CMK (cell line): ENCODE measurements around the gene DNPH1.

Source experiments
- DNase-seq: peaks from one replicate; pipeline ENCODE4 v3.0.0-alpha.2; 2010; ENCODE audit warnings: low read depth

The DNPH1 gene

DNA sequence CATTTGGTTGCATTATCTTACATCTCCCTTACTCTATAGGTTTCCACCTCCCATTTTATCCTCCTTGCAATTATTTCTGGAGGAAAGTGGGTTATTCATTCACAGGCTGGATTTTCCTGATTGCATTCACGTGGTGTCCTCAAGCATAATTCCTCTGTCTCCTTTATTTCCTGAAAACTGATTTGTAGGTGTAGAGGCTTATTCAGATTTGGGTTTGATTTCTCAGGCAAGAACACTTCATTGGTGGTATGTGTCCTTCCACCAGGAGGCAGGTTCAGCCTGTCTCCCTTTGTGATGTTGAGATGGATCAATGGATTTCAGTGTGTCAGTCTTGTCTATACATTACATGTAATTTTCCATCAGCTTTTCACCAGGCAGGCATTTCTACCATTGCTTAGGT, 17.3 kb downstream of the DNPH1 start:
- no peak for DNase-seq

DNA sequence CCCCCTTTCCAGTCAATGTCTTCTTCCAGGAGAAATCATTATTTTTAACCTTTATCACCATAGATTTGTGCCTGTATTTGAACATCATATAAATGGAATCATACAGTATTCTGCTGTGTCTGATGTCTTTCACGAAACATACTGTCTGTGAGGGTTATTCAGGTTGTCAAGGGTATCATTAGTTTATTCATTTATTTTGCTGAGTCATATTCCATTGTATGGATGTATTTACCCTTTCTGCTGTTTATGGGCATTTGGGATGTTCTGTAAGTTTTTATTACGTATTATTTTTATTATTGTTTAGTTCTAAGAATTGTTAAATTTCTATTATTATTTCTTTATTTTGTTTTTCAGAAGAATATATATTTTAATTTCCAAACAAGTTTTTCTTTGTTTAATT, 22.0 kb downstream of the DNPH1 start:
- no peak for DNase-seq

DNA sequence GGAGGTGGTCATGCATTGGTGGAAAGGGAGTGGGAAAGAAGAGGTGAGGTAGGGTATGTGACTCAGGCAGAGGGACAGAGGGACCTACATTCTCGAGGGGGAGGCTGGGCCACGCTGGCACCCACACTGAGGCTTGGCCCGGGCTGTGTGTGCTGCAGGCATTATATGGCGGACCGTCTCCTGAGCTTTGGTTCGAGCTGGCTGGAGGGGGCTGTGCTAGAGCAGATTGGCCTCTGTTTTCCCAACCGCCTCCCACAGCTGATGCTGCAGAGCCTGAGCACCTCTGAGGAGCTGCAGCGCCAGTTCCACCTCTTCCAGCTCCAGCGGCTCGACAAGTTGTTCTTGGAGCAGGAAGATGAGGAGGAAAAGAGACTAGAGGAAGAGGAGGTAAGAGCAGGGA, 23.4 kb downstream of the DNPH1 start:
- DNase-seq, result no peak

DNA sequence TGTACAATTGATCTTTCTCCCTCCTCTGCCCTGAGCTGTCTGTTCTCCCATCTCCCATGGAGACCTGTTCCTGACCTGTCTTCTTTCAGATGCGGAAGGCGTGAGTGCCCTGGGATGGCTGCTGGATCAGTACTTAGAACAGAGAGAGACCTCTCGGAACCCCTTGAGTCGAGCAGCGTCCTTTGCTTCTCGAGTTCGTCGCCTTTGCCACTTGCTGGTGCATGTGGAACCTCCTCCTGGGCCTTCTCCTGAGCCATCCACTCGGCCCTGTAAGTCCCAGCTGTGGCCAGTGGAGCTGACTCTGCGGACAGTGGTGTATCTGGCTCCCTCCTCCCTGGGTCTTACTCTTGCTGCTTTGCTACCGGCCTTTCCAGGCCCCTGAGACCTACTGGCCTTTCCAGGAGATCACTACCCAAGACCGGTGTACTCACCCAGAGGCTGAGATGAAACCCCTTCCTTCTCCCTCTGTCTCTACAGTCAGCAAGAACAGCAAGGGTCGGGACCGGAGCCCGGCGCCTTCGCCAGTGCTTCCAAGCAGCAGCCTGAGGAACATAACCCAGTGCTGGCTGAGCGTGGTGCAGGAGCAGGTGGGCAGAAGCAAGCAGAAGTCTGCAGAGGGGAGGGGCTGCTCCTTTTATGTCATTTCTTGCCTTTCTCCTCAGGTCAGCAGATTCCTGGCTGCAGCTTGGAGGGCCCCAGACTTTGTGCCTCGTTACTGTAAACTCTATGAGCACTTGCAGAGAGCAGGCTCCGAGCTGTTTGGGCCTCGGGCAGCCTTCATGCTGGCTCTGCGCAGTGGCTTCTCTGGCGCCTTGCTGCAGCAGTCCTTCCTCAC, 24.8 kb downstream of the DNPH1 start:
- DNase-seq, result no peak

DNA sequence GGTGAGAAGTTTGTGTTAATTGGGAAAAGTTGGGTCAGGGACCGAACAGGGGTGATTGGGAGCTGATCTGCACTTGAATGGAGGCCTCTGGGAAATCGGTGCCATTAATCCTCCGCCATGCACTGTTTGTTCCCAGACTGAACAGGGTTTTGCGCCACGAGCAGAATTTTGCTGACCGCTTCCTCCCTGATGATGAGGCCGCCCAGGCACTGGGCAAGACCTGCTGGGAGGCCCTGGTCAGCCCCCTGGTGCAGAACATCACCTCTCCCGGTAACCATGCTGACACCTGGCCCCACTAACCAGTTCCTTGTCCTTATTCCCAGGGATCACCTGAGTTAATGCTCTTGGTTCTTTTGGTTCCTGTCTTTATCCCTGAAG, 25.6 kb downstream of the DNPH1 start:
- DNase-seq, result no peak

DNA sequence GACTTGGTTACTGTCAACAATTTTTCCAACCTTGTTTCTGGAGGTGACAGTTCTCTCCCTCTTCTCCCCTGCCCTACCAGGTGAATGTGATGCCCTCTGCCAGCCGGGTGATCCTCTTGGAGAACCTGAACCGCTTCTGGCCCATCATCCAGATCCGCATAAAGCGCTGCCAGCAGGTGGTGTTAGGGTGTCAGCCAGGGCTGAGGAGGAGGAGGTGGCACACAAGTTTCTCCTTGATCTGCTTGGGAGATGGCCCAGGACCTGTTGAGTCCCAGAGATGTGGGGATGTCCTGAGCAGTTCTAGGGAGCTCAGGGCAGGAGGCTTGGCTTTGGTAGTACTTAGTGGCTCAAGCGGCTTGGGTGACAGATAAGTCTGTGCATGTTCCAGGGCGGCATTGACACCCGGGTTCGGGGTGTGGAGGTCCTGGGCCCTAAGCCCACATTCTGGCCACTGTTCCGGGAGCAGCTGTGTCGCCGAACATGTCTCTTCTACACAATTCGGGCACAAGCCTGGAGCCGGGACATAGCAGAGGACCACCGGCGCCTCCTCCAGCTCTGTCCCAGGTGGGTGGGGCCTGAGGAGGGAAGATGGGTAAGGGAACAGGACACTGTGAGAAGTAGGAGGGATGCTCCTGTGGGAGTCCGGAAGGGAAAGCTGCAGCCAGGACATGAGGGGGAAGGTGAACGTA, 26.1 kb downstream of the DNPH1 start:
- DNase-seq, result no peak

DNA sequence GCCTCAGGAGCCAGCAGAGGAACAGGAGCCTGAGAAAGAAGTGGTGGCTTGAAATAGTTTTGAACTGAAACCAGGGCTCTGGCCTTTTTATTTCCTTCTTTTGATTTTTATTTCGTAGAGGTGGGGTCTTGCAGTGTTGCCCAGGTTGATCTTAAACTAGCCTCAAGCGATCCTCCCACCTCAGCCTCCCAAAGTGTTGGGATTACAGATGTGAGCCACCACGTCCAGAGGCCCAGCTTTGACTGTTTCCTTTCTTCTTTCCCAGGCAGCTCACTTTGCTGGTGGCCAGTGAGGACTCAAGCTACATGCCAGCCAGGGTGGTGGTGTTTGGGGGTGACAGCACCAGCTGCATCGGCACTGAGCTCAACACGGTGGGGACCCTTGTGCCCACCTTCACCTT, 26.8 kb downstream of the DNPH1 start:
- DNase-seq, result no peak

DNA sequence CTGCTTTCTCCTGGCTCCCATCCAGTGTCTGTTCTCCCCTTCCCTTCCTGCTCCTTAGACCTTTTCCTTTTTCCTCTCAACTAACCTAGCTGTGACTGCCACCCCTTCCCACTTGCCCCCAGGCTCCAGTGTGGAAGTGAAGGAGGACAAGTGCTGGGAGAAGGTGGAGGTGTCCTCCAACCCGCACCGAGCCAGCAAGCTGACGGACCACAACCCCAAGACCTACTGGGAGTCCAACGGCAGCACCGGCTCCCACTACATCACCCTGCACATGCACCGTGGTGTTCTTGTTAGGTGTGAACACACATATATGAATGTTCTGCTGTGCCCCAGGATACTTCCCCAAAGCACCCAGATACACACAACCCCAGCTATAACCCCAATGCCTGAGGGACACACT, 28.7 kb downstream of the DNPH1 start:
- no peak for DNase-seq

DNA sequence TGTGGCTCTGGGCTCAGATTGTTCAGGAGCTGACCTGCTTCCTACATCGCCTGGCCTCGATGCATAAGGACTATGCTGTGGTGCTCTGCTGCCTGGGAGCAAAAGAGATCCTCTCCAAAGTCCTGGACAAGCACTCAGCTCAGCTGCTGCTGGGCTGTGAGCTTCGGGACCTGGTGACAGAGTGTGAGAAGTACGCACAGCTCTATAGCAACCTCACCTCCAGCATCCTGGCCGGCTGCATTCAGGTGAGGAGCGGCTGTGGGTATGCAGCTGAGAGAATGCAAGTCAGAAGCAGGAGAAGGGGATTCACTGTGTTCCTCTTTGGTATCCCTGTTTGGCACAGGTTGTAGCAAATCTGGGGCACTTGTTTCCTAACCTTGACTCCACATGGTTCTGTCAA, 29.4 kb downstream of the DNPH1 start:
- DNase-seq, result no peak

DNA sequence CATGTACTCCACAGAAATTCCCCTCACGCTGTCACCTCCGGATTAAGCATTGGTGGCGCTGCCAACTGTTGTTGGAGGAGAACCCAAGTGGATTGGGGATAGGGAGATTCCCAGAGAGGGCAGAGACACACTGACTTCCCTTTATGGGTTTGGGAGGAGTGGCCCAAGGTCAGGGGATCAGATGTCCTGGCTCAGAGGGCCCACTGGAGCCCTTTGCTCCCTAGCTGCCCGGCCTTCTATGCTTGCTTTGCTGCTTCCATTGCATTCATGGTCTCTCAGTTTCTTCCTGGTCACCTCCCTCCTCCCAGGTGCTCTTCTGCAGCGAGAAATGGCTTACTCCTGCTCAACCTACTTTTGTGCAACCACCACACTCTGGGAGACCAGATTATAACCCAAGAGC, 32.9 kb downstream of the DNPH1 start:
- no peak for DNase-seq

DNA sequence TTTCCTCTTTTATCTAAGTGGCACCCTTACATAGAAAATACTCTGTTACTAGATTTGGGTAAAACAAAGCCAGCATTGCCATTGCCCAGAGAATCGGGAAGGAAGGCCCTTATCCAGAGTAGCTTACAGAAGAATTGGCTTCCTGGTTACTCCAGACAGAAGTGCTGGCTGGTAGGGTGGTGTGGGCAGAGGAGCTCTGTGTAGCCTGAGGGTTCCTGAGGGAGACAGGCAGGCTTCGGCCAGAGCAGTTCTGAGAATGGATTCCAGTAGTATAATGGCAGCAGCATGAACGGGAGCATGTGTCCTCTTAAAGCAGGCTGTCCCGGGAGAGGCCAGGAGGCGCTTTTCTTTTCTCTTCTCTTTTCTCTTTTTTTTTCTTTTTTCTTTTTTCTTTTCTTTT, 35.4 kb downstream of the DNPH1 start:
- DNase-seq, result no peak

DNA sequence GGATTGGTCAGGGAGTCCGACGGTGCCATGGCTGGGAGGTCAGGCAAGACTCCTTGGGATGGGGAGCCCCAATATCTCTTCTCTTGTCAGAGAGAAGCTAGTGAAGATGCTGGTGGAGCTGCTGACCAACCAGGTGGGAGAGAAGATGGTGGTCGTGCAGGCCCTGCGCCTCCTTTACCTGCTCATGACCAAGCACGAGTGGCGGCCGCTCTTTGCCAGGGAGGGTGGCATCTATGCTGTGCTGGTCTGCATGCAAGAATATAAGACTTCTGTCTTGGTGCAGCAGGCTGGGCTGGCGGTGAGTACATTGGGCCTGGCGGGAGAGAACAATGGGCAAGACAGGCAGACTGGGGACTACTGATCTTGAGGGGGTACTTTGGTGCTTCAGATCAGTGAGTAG, 36.4 kb downstream of the DNPH1 start:
- no peak for DNase-seq

DNA sequence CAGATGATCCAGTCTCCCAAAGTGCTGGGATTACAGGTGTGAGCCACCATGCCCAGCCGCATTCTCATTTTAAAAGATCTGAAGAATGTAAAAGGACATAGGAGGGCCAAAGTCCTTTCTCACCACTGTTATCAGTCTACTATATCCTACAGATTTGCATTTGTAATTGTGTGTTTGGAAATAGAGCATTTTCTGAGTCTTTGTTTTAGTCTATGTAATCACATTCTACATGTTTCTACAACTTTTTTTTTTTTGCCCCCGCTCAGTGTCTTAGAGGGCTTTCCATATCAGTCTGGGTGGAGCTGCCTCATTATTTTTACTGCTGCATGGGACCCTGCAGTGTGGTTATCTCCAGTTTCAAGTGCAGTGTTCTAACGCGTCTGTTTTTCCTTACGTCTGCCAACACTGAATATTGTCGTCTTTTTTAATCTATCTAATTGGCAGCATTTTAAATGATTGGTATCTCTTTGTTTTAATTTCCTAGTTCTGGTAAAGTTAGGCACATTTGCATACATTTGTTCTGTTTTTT, 39.4 kb downstream of the DNPH1 start:
- DNase-seq, result no peak

DNA sequence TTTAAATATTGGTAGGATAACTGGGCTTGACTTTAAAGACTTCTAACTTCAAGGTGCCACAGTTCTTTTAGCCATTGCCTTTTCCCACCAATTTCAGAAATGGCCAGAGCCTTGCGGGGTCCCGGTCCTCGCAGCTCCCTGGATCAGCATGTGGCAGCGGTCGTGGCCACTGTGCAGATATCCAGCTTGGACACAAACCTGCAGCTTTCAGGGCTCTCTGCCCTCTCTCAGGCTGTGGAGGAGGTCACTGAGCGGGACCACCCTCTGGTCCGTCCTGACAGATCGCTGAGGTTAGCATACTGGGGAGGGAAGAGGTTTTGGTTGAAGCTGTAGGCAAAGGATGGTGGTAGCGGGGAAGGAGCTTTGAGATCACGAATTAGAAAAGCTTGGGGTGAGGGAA, 40.9 kb downstream of the DNPH1 start:
- no peak for DNase-seq

DNA sequence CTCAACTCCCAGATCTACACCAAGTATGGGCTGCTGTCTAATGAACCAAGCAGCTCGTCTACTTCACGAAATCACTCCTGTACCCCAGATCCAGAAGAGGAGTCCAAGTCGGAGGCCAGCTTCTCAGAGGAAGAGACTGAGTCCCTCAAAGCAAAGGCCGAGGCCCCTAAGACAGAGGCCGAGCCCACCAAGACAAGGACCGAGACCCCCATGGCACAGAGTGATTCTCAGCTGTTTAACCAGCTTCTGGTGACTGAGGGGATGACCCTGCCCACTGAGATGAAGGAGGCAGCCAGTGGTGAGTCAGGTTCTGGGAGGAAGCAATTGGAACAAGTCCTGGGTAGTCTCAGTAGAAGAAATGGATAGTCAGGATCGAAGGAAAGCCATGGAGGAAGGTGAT, 41.5 kb downstream of the DNPH1 start:
- DNase-seq, result no peak

DNA sequence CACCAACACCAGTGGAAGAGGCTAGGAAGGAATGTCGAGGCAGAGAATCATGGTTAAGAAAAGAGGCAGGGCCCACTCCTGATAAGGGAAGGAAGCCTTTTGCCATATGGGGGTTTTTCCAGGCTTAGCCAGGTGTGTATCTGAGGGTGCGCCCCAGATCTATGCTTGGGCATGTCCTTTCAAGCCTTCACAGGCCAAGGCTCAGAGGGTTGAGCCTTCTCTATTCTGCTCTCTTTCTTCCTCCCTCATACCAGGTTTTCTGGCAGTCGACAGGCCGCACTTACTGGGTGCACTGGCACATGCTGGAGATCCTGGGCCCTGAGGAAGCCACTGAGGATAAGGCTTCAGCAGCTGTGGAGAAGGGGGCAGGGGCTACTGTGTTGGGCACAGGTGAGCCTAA, 42.6 kb downstream of the DNPH1 start:
- DNase-seq, result no peak

DNA sequence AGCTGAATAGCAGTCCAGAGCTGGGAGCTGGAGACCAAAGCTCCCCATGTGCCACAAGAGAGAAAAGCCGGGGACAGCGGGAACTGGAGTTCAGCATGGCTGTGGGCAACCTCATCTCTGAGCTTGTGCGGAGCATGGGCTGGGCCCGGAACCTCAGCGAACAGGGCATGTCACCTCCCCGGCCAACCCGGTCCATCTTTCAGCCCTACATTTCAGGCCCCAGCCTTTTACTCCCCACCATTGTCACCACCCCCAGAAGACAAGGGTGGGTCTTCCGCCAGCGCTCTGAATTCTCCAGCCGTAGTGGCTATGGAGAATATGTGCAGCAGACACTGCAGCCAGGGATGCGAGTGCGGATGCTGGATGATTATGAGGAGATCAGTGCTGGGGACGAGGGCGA, 43.3 kb downstream of the DNPH1 start:
- DNase-seq, result no peak

DNA sequence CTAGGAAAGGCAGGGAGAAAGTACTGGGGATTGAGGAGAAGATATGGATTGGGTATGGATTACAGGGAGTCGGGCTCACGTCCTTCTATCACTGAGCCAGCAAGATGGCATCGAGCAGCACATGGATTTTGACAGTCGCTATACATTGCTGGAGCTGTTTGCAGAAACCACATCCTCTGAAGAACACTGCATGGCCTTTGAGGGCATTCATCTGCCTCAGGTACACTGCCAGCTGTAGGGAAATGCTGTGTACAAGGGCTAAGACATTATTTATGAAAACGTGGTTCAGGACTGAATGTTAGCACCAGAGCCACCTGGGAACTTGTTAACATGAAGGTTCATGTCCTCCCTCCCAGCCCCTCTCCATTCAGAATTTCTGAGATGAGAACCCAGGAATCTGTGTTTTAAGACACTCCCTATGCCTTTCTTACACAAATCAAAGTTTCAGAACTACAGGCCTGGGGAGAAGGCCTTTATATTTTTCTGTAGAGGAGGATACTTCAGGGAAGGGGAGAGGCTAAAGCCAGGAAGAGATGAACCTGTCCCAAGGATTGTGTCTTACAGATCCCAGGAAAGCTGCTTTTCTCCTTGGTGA, 43.8 kb downstream of the DNPH1 start:
- DNase-seq, result no peak

DNA sequence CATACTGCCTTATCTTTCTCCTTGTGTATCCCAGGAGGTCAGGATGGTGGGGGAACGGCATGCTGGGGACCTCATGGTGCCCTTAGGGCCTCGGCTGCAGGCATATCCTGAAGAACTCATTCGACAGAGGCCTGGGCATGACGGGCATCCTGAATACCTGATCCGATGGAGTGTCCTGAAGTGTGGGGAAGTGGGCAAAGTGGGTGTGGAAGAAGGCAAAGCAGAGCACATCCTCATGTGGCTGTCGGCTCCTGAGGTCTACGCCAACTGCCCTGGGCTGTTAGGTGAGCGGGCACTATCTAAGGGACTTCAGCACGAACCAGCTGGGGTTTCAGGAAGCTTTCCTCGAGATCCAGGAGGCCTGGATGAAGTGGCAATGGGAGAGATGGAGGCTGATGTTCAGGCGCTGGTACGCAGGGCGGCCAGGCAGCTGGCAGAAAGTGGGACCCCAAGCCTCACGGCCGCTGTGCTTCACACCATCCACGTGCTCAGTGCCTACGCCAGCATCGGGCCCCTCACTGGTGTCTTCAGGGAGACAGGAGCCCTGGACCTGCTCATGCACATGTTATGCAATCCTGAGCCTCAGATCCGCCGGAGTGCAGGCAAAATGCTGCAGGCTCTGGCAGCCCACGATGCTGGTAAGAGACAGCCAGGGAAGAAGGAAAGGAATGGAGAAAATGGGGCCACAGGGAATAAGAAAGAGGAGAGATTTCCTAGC, 44.9 kb downstream of the DNPH1 start:
- DNase-seq, result no peak

DNA sequence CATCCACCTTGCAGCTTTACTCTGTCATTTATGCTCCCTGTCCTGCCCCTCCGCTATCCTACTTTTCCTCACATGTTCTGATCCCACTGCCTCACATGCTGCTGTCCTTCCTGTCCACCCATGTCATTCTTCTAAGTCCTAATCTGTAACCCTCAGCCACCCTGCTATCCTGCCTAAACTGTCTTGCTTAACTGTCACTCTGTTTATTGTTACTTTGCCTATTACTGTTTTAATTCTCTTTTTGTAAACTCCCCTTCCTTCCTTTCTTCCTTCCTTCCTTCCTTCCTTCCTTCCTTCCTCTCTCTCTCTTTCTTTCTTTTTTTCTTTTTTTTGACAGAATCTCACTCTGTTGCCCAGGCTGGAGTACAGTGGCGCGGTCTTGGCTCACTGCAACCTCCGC, 45.8 kb downstream of the DNPH1 start:
- no peak for DNase-seq

DNA sequence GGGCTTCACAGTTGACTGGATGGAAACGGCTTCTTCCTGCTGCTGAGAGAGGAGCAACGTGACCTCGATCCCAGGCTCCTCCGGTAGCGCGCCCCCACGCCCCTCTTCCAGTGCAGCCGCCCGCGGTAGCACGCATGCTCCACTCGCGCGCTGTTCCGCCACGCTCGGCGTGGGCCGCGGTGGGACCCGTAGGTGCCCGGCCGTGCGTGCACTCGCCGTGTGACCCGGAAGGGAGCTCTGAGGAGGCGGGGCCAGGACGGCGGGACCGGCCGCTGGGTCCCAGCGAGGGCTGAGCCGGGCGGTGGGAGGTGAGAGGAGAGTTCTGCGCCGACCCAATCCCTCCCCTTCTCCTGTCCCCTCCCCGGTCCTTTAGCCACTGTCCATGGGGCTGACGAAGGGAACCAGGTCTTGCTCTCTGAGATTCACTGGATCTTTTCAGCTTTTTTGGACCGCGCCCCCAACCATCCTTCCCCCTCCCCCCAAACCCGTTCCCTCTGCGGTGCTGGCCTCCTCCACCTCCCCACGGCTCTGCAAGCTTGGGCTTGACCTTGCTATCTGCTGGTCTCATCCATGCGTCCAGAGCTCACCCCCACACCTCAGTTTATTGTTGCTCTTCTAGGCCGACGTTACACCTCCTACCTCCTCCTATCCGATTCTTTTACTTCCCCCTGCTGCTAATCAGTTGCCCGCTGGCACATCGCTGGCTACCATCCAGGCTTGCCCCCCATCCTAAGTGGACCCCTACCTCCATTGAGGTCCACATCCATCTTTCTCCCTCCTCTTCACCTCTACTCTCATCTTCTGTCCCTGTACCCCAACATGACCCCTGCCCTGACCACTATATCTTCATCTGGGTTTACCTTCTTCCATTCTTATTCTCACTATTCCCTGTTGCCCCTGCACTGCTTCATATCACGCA, 47.1 kb downstream of the DNPH1 start, which contains the start of gene CUL9:
TSS of gene CUL9 (plus strand) at position 255 of the 919 bp plus-strand sequence. CDS start 2,115 bp downstream, outside the sequence.
- peak; percentile 84 for DNase-seq
